HG03039 (cell line): ENCODE measurements around the gene BMPR1A.
"Not testable (repeated sequence)": the region's sequence is repeated elsewhere in the genome, so short reads cannot be mapped to it uniquely, and the experiment has no call there.

Experiments
- ATAC-seq: cut with Tn5 transposase; IDR thresholded peaks from one replicate; pipeline ENCODE4 v1.9.1; 2021; ENCODE audit warnings: mild to moderate bottlenecking, moderate library complexity; ENCODE audit not compliant: unreplicated experiment

The BMPR1A gene

GRCh38 chr10:86871563-86872183, 115.3 kb downstream of the BMPR1A start:
- no peak for ATAC-seq

GRCh38 chr10:86872757-86873156, 116.3 kb downstream of the BMPR1A start:
- no peak for ATAC-seq

GRCh38 chr10:86876748-86877147, 120.3 kb downstream of the BMPR1A start:
- ATAC-seq: no peak

- no peak for ATAC-seq
These were observed 122.7 kb downstream of the BMPR1A start for GRCh38 chr10:86878983-86879713.

- ATAC-seq: no peak
These were observed 124.6 kb downstream of the BMPR1A start for GRCh38 chr10:86880971-86881370.

- ATAC-seq: peak; percentile 95
These were observed 132.4 kb downstream of the BMPR1A start for GRCh38 chr10:86888585-86889381.

GRCh38 chr10:86889997-86890396, 133.6 kb downstream of the BMPR1A start:
- ATAC-seq: no peak

GRCh38 chr10:86898511-86898910, 142.1 kb downstream of the BMPR1A start:
- no peak for ATAC-seq

GRCh38 chr10:86899132-86899531, 142.7 kb downstream of the BMPR1A start:
- ATAC-seq: no peak

- no peak for ATAC-seq
These were observed 143.4 kb downstream of the BMPR1A start for GRCh38 chr10:86899670-86900276.

- no peak for ATAC-seq
These were observed 144.5 kb downstream of the BMPR1A start for GRCh38 chr10:86900955-86901354.

GRCh38 chr10:86904600-86904999, 148.2 kb downstream of the BMPR1A start:
- ATAC-seq: no peak

GRCh38 chr10:86905429-86905828, 149.0 kb downstream of the BMPR1A start:
- ATAC-seq: no peak

GRCh38 chr10:86914734-86915133, 158.3 kb downstream of the BMPR1A start:
- ATAC-seq: no peak

- ATAC-seq: no peak
These were observed 161.6 kb downstream of the BMPR1A start for GRCh38 chr10:86918022-86918471.

GRCh38 chr10:86922553-86922961, 166.1 kb downstream of the BMPR1A start:
- ATAC-seq: no peak

GRCh38 chr10:86929468-86930380, 173.3 kb downstream of the BMPR1A start:
- no peak for ATAC-seq

GRCh38 chr10:86931872-86932271, 175.5 kb downstream of the BMPR1A start:
- ATAC-seq: no peak

GRCh38 chr10:86932674-86933073, 176.3 kb downstream of the BMPR1A start:
- ATAC-seq: no peak

GRCh38 chr10:86934162-86934711, 177.8 kb downstream of the BMPR1A start:
- ATAC-seq: not testable (repeated sequence)
